Body of pancreas (tissue), 4 donors: ENCODE results near the gene ARHGAP1.

Source experiments
- CTCF ChIP-seq, 7 experiments: fragments of 450-650 bp in 4 of 7; fragments of 200-600 bp in 3 of 7; sonication (generic) in 3 of 7; IDR thresholded peaks; one replicate each; pipeline ENCODE4 v1.5.1; 2016 to 2019; ENCODE audit warnings: antibody characterized with exemption in 7 of 7
- POLR2A ChIP-seq, 3 donors: fragments of 450-650 bp; IDR thresholded peaks; one replicate each; pipeline ENCODE4 v1.6.1; 2016; ENCODE audit warnings: antibody characterized with exemption in 3 of 3, mild to moderate bottlenecking in 2 of 3

GRCh38 chr11:46659908-46660307 is 40.5 kb downstream of the ARHGAP1 start:
- TF ChIP-seq CTCF (IDR thresholded peaks at IDR 0.05), result no peak
- TF ChIP-seq POLR2A (IDR thresholded peaks at IDR 0.05), result no peak
